Measurements from ENCODE around the gene LRMDA. TPM values are rescaled to one million over a fixed set of nuclear protein-coding genes. Genes with fewer than 3 reads are reported as not detected.

Gene LRMDA
- total and polyA plus RNA-seq, 2 of the 13 experiments (the other 11 are each of a cell fraction or from before 2014, with no cell fraction given) = 13.4 to 22.0 TPM

GRCh38 chr10:76071653-76072365 is 640.4 kb downstream of the LRMDA start (continued):
- TF ChIP-seq CREB3 (CRISPR knock-in tag; IDR thresholded peaks at IDR 0.05) (no peak), HMGA1 (CRISPR knock-in tag; conservative IDR thresholded peaks at IDR 0.05) (no peak), FOXA1 (IDR thresholded peaks at IDR 0.05) (no peak), FOXA1 (CRISPR knock-in tag; IDR thresholded peaks at IDR 0.05) (no peak), NR2F6 (IDR thresholded peaks at IDR 0.05) (no peak), NR2F6 (CRISPR knock-in tag; IDR thresholded peaks at IDR 0.05) (no peak), WIZ (CRISPR knock-in tag; IDR thresholded peaks at IDR 0.05) (no peak), SALL1 (CRISPR knock-in tag; IDR thresholded peaks at IDR 0.05) (no peak), RARA (CRISPR knock-in tag; IDR thresholded peaks at IDR 0.05) (no peak)

GRCh38 chr10:76072384-76072783 is 641.0 kb downstream of the LRMDA start:
- H3K79me2 ChIP-seq (ENCODE audit: insufficient read depth, low read length) = no peaks in the 10 kb centered on the region
- no TSS peak for BruUV-seq (replicated peaks)
- ChIA-PET POLR2A (no interaction called here), CTCF (ENCODE audit: low intra/inter-chr PET ratio, low total read pairs) (no interaction called here)
- DNase-seq (ENCODE audit: low spot score) (no peak), FAIRE-seq (no peak), ATAC-seq (no peak)
- H4K20me1 ChIP-seq (ENCODE audit: insufficient read depth, low read length) = no peaks in the 10 kb centered on the region
- peaks cover 7% of the 10 kb centered on the region for H3K9me3 ChIP-seq (ENCODE audit: low read length)
- H3K4me1 ChIP-seq (ENCODE audit: insufficient read depth, low read length) = no peaks in the 10 kb centered on the region
- in situ Hi-C loops (cut with HindIII; ENCODE audit: extremely low pct_ligation_motif_present, low pct_unique_long_range_greater_than_20kb) = no loop called here
- no peak overlapping the region for H3K4me3 ChIP-seq (replicated peaks in 1 of 3; ENCODE audit: insufficient read depth in 1 of 3, low read depth in 2 of 3, low read length in 3 of 3)
- no peak overlapping the region for H3K4me2 ChIP-seq (ENCODE audit: low read depth, low read length)
- H3K36me3 ChIP-seq (replicated peaks in 1 of 2; ENCODE audit: control insufficient read depth in 1 of 2, insufficient read depth in 2 of 2, low read length in 2 of 2) = no peaks in the 10 kb centered on the region
- intact Hi-C loops (cut with micrococcal nuclease; ENCODE audit: unreplicated experiment) = no loop called here
- H3K27me3 ChIP-seq (ENCODE audit: control insufficient read depth in 1 of 2, insufficient read depth in 2 of 2, low read length in 2 of 2) = no peaks in the 10 kb centered on the region
- no peak overlapping the region for H3K27ac ChIP-seq (ENCODE audit: extremely low read length, insufficient read depth, low read length)
- H2AFZ ChIP-seq (ENCODE audit: low read length) = no peak overlapping the region
- no peak overlapping the region for H3K9ac ChIP-seq (ENCODE audit: insufficient read depth, low read depth, low read length)
- TF ChIP-seq PLSCR1 (CRISPR knock-in tag; IDR thresholded peaks at IDR 0.05; ENCODE audit: borderline replicate concordance) = no peak
- no peak for TF ChIP-seq RARA (CRISPR knock-in tag; IDR thresholded peaks at IDR 0.05)
- TF ChIP-seq MED13 (CRISPR knock-in tag; IDR thresholded peaks at IDR 0.05) = no peak
- TF ChIP-seq SKI (IDR thresholded peaks at IDR 0.05; ENCODE audit: partially characterized antibody) = no peak
- TF ChIP-seq FIP1L1 (IDR thresholded peaks at IDR 0.05; ENCODE audit: borderline replicate concordance, insufficient read depth, low read depth, low read length) = no peak
- TF ChIP-seq, protein P1, sequence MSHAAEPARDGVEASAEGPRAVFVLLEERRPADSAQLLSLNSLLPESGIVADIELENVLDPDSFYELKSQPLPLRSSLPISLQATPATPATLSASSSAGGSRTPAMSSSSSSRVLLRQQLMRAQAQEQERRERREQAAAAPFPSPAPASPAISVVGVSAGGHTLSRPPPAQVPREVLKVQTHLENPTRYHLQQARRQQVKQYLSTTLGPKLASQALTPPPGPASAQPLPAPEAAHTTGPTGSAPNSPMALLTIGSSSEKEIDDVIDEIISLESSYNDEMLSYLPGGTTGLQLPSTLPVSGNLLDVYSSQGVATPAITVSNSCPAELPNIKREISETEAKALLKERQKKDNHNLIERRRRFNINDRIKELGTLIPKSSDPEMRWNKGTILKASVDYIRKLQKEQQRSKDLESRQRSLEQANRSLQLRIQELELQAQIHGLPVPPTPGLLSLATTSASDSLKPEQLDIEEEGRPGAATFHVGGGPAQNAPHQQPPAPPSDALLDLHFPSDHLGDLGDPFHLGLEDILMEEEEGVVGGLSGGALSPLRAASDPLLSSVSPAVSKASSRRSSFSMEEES (CRISPR knock-in tag; IDR thresholded peaks at IDR 0.05) = no peak
- no peak for TF ChIP-seq ZNF644 (CRISPR knock-in tag; IDR thresholded peaks at IDR 0.05; ENCODE audit: low read depth)
- TF ChIP-seq ZNF788 (CRISPR knock-in tag; IDR thresholded peaks at IDR 0.05; ENCODE audit: borderline replicate concordance) = no peak
- TF ChIP-seq ZNF816 (CRISPR knock-in tag; IDR thresholded peaks at IDR 0.05; ENCODE audit: borderline replicate concordance) = no peak
- no peak for TF ChIP-seq MEIS2 (CRISPR knock-in tag; IDR thresholded peaks at IDR 0.05)
- no peak for TF ChIP-seq ZFP36L2 (CRISPR knock-in tag; IDR thresholded peaks at IDR 0.05)
- no peak for TF ChIP-seq U2AF1 (optimal IDR thresholded peaks at IDR 0.05; ENCODE audit: low read depth, low read length)
- no peak for TF ChIP-seq PPARG (CRISPR knock-in tag; conservative IDR thresholded peaks at IDR 0.05)
- no peak for TF ChIP-seq ARHGAP35 (CRISPR knock-in tag; IDR thresholded peaks at IDR 0.05; ENCODE audit: borderline replicate concordance)
- no peak for TF ChIP-seq ARID2 (CRISPR knock-in tag; IDR thresholded peaks at IDR 0.05; ENCODE audit: borderline replicate concordance)
- TF ChIP-seq TAF15 (IDR thresholded peaks at IDR 0.05; ENCODE audit: low read depth, low read length, poor library complexity, severe bottlenecking) = no peak

All from HepG2 (cell line).